Measurements from ENCODE around the gene ERG. TPM values are rescaled to one million over a fixed set of nuclear protein-coding genes. Genes with fewer than 3 reads are reported as not detected.

The ERG gene
- total and polyA plus RNA-seq, 2 of the 8 experiments (the other 6 are each of a cell fraction or from before 2014, with no cell fraction given), result 1.0 to 3.0 TPM

DNA sequence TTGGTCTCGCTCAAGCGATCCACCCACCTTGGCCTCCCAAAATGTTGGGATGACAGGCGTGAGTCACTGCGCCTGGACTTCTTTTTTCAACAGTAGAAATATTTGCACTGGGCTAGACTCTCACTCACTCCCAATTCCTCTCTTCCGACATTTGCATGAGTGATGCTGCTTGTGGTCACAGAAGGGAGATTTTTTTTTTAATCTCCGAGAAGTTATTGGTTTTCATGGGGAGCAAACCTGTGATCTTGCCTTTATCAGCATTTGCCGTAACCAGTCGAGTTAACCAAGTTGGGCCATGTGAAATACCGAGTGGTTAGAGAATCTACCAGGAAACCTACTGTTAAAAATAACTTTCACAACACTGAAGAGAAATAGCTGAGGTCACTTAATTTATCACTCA is 21.1 kb downstream of the ERG start:
- no peak overlapping the region for H2BK5ac ChIP-seq (ENCODE audit: low read depth, low read length)
- H3K4ac ChIP-seq (replicated peaks; ENCODE audit: insufficient read length, low read depth, low read length), result no peak overlapping the region
- H2BK15ac ChIP-seq (ENCODE audit: low read length), result no peak overlapping the region
- no peak overlapping the region for H4K8ac ChIP-seq (ENCODE audit: extremely low read depth, insufficient read depth, low read length)
- ChIA-PET POLR2A (ENCODE audit: partially characterized antibody) (no interaction called here), CTCF (ENCODE audit: partially characterized antibody) (interaction anchor here (0.7 to 1.0 kb wide), 2 partner anchors 13 to 982 kb away, joined by 3 read pairs; no protein-coding TSS in a partner anchor)
- H3K4me2 ChIP-seq (ENCODE audit: insufficient read depth in 1 of 2, low read depth in 2 of 2, low read length in 2 of 2), result no peak overlapping the region
- no peak overlapping the region for H3K56ac ChIP-seq (replicated peaks; ENCODE audit: insufficient read length, low read depth, low read length)
- H3K27ac ChIP-seq (ENCODE audit: low read depth, low read length), result no peak overlapping the region
- H4K20me1 ChIP-seq (replicated peaks in 1 of 2; ENCODE audit: control insufficient read depth in 1 of 2, insufficient read depth in 2 of 2, low read length in 2 of 2), result no peaks in the 10 kb centered on the region
- H4K91ac ChIP-seq (replicated peaks; ENCODE audit: insufficient read length, low read length), result no peak overlapping the region
- no peaks in the 10 kb centered on the region for H3K79me1 ChIP-seq (ENCODE audit: low read depth, low read length)
- H3K4me1 ChIP-seq (replicated peaks in 1 of 4; ENCODE audit: control insufficient read depth in 3 of 4, insufficient read depth in 4 of 4, low read length in 3 of 4), result peaks cover 0 to 11% (median 4%) of the 10 kb centered on the region in 4 experiments; a peak in 5 of 7 replicates
- H3K9me3 ChIP-seq (ENCODE audit: insufficient read depth in 2 of 2, low read depth in 1 of 2, low read length in 1 of 2), result no peaks in the 10 kb centered on the region
- H2BK20ac ChIP-seq (ENCODE audit: low read length), result no peak overlapping the region
- DNase-seq (ENCODE audit: low read depth in 1 of 2, low spot score in 2 of 2) (no peak), FAIRE-seq (no peak)
- no peak overlapping the region for H2AFZ ChIP-seq (ENCODE audit: low read length)
- no peak overlapping the region for H2AK5ac ChIP-seq (ENCODE audit: low read depth, low read length)
- no peak overlapping the region for H3K23ac ChIP-seq (ENCODE audit: insufficient read length)
- H3K23me2 ChIP-seq (ENCODE audit: low read depth, low read length), result no peaks in the 10 kb centered on the region
- no peak overlapping the region for H3K14ac ChIP-seq (ENCODE audit: insufficient read length)
- H2BK12ac ChIP-seq (ENCODE audit: low read depth, low read length), result no peak overlapping the region
- H3K9ac ChIP-seq (replicated peaks in 1 of 4; ENCODE audit: extremely low read depth in 1 of 4, low read depth in 3 of 4, low read length in 3 of 4), result no peak overlapping the region
- peaks cover 0 to 4% (median 1%) of the 10 kb centered on the region in 4 experiments; a peak in 4 of 7 replicates for H3K27me3 ChIP-seq (replicated peaks in 1 of 4; ENCODE audit: control insufficient read depth in 3 of 4, extremely low read depth in 1 of 4, insufficient read depth in 3 of 4, low read length in 3 of 4)
- H2BK120ac ChIP-seq (replicated peaks; ENCODE audit: low read depth, low read length), result no peak overlapping the region
- H3K79me2 ChIP-seq (ENCODE audit: control insufficient read depth in 1 of 2, insufficient read depth in 2 of 2, low read length in 2 of 2), result no peaks in the 10 kb centered on the region
- no peak overlapping the region for H4K5ac ChIP-seq (ENCODE audit: insufficient read length, low read depth, low read length)
- no peaks in the 10 kb centered on the region for H3K36me3 ChIP-seq (ENCODE audit: control insufficient read depth in 2 of 4, insufficient read depth in 4 of 4, low read length in 3 of 4)
- TF ChIP-seq SUZ12 (IDR thresholded peaks at IDR 0.05; ENCODE audit: low read length), result no peak
- no peak overlapping the region for H3K4me3 ChIP-seq (ENCODE audit: extremely low read depth in 1 of 4, insufficient read depth in 2 of 4, low read depth in 3 of 4, low read length in 4 of 4)
- H3K18ac ChIP-seq (ENCODE audit: extremely low read depth, low read length), result no peak overlapping the region
- 92% methylated on average over 9 of the region's 9 CpGs; no CpG with 5 or more reads in 1 of the 2 experiments for WGBS, 2 experiments (ENCODE audit: extremely low coverage in 1 of 2, insufficient coverage in 1 of 2, insufficient read length in 1 of 2, insufficient replicate concordance in 2 of 2, low coverage in 1 of 2, low lambda C conversion rate in 2 of 2, missing lambda C conversion rate in 1 of 2)

All from H1 (cell line).